Nephron progenitor cell (in vitro differentiated cells): ENCODE measurements around the gene BICDL2.
"Not testable (repeated sequence)": the region's sequence is repeated elsewhere in the genome, so short reads cannot be mapped to it uniquely, and the experiment has no call there.

ENCODE experiments used
- DNase-seq: peaks from one replicate; pipeline ENCODE4 v3.0.0; 2021
- H3K27ac Mint-ChIP-seq: 2 replicates; pipeline ENCODE4 v1.8.0; 2021; ENCODE audit warnings: mild to moderate bottlenecking, moderate library complexity, mixed read lengths
- H3K27me3 Mint-ChIP-seq: 2 replicates; pipeline ENCODE4 v1.8.0; 2021; ENCODE audit warnings: mild to moderate bottlenecking, low read depth, mixed read lengths; ENCODE audit not compliant: poor library complexity
- H3K36me3 Mint-ChIP-seq: 2 replicates; pipeline ENCODE4 v1.8.0; 2021; ENCODE audit warnings: low read depth, mixed read lengths
- H3K4me1 Mint-ChIP-seq: 2 replicates; pipeline ENCODE4 v1.8.0; 2021; ENCODE audit warnings: mixed read lengths
- H3K4me3 Mint-ChIP-seq: 2 replicates; pipeline ENCODE4 v1.8.0; 2021; ENCODE audit warnings: mild to moderate bottlenecking, moderate library complexity, mixed read lengths
- H3K9me3 Mint-ChIP-seq: 2 replicates; pipeline ENCODE4 v1.8.0; 2021; ENCODE audit warnings: mild to moderate bottlenecking, moderate library complexity, mixed read lengths
- TF ChIP-seq, protein P1 (sequence below): fragments of 200-600 bp; sonication (generic); IDR thresholded peaks from 2 replicates; pipeline ENCODE4 v1.5.0; 2021; ENCODE audit warnings: antibody characterized with exemption

Gene BICDL2

DNA sequence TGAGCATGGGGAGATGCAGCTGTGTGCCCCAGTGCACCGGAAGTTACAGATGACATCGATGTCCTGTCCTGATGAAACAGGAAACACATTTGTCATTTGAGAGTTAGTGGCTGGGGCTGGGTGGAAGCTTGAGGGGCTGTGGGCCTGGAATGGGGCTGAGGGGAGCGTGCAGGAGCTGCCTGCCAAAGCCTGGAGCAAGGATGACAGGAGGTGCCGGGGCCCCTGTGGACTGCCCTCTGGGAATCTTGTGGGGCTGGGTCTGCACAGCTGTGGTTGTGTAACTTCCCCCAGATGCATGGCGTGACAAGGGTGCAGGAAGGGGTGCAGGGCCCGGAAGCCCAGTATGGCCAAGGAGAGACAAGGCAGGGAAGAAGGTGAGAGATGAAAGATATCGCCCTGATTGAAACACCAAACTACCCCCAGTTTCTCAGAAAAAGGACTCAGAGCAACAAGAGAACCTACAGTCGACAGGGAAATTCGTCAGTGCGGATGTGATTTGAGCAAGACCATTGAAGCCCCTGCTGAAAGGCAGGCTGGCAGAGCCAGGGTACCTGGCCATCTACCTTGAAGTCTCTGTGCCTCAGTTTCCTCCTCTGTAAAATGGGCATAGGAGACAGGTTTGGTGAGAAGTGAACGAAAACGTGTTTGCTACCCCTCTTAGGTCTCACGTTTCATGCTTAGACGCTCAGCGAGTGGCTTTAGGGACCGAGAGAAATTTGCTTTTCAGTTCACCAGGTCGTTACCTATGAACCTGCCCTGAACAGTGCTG is 18.4 kb upstream of the BICDL2 start:
- H3K27me3 Mint-ChIP-seq: peaks cover 56% of the 10 kb centered on the region
- no peak for DNase-seq
- peaks cover 40% of the 10 kb centered on the region for H3K4me1 Mint-ChIP-seq
- H3K27ac Mint-ChIP-seq: no peak overlapping the region
- no peak overlapping the region for H3K4me3 Mint-ChIP-seq
- no peaks in the 10 kb centered on the region for H3K36me3 Mint-ChIP-seq
- TF ChIP-seq, protein P1, sequence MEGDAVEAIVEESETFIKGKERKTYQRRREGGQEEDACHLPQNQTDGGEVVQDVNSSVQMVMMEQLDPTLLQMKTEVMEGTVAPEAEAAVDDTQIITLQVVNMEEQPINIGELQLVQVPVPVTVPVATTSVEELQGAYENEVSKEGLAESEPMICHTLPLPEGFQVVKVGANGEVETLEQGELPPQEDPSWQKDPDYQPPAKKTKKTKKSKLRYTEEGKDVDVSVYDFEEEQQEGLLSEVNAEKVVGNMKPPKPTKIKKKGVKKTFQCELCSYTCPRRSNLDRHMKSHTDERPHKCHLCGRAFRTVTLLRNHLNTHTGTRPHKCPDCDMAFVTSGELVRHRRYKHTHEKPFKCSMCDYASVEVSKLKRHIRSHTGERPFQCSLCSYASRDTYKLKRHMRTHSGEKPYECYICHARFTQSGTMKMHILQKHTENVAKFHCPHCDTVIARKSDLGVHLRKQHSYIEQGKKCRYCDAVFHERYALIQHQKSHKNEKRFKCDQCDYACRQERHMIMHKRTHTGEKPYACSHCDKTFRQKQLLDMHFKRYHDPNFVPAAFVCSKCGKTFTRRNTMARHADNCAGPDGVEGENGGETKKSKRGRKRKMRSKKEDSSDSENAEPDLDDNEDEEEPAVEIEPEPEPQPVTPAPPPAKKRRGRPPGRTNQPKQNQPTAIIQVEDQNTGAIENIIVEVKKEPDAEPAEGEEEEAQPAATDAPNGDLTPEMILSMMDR: no peak
- H3K9me3 Mint-ChIP-seq: no peaks in the 10 kb centered on the region

GRCh38 chr16:3053330-3053710 is 16.6 kb upstream of the BICDL2 start:
- not testable (repeated sequence) for H3K4me3 Mint-ChIP-seq, H3K9me3 Mint-ChIP-seq, H3K27ac Mint-ChIP-seq, DNase-seq, H3K36me3 Mint-ChIP-seq
- Mint-ChIP-seq H3K27me3 (peaks cover 64% of the 10 kb centered on the region), H3K4me1 (peaks cover 32% of the 10 kb centered on the region)

GRCh38 chr16:3052571-3053329 is 16.0 kb upstream of the BICDL2 start:
- DNase-seq, H3K9me3 Mint-ChIP-seq, H3K4me3 Mint-ChIP-seq, H3K27ac Mint-ChIP-seq, H3K36me3 Mint-ChIP-seq: not testable (repeated sequence)
- Mint-ChIP-seq H3K4me1 (peaks cover 32% of the 10 kb centered on the region), H3K27me3 (peaks cover 67% of the 10 kb centered on the region)

DNA sequence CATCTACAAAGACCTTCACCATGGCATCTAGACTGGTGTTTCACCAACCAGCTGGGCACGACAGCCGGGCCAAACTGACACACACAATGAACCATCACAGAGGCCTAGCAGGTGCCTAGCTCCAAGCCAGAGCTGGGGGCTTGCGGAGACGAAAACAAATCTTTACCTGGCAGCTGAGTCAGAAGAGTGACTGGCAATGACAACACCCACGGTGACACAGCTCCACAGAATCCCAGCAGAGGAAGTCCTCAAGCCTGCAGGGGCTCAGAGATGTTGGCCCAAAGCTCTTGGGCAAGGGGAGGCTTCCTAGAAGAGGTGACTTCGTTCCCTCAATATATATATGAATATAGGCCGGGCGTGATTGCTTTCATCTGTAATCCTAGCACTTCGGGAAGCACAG is 14.8 kb upstream of the BICDL2 start:
- no peak overlapping the region for H3K4me3 Mint-ChIP-seq
- no peak for DNase-seq
- TF ChIP-seq, protein P1: no peak
- H3K9me3 Mint-ChIP-seq: no peaks in the 10 kb centered on the region
- peaks cover 67% of the 10 kb centered on the region for H3K27me3 Mint-ChIP-seq
- H3K36me3 Mint-ChIP-seq: no peaks in the 10 kb centered on the region
- peaks cover 30% of the 10 kb centered on the region for H3K4me1 Mint-ChIP-seq
- no peak overlapping the region for H3K27ac Mint-ChIP-seq

DNA sequence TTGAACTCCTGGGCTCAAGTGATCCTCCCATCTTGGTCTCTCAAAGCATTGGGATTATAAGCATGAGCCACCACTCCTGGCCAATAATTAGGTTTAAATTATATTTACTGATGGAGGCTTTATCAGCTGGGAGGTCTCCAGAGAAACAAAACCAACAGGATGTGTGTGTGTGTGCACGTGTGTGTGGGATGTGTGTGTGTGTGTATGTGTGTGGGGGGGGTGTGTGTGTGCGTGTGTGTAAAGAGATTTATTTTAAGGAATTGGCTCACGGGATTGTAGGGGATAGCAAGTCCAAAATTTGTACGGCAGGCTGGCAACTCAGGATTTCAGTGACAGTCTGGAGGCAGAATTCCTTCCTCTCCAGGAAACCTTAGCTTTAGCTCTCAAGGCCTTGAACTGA is 14.3 kb upstream of the BICDL2 start:
- H3K27me3 Mint-ChIP-seq: peaks cover 69% of the 10 kb centered on the region

GRCh38 chr16:3050487-3050886 is 13.7 kb upstream of the BICDL2 start:
- peaks cover 71% of the 10 kb centered on the region for H3K27me3 Mint-ChIP-seq
- no peak overlapping the region for H3K27ac Mint-ChIP-seq
- H3K36me3 Mint-ChIP-seq: no peaks in the 10 kb centered on the region
- no peaks in the 10 kb centered on the region for H3K9me3 Mint-ChIP-seq
- TF ChIP-seq, protein P1: no peak
- DNase-seq: no peak
- H3K4me3 Mint-ChIP-seq: no peak overlapping the region
- H3K4me1 Mint-ChIP-seq: peaks cover 20% of the 10 kb centered on the region

More for the DNA sequence above, 14.3 kb upstream of the BICDL2 start:
- Mint-ChIP-seq H3K9me3 (no peaks in the 10 kb centered on the region), H3K4me1 (peaks cover 25% of the 10 kb centered on the region), H3K36me3 (no peaks in the 10 kb centered on the region), H3K4me3 (no peak overlapping the region), H3K27ac (no peak overlapping the region)
- TF ChIP-seq, protein P1: no peak
- no peak for DNase-seq
